ENCODE results near the gene SLAMF6. TPM values are rescaled to one million over a fixed set of nuclear protein-coding genes. Genes with fewer than 3 reads are reported as not detected.
"Not testable (repeated sequence)": the region's sequence is repeated elsewhere in the genome, so short reads cannot be mapped to it uniquely, and the experiment has no call there.

SLAMF6 gene
- total RNA-seq, 6 experiments from 2014 or later: 0.26 to 1.1 (median 0.69) TPM

- H3K27me3 ChIP-seq: no peaks in the 10 kb centered on the region
- DNase-seq (no peak), ATAC-seq (no peak)
- H3K27ac ChIP-seq: no peak overlapping the region
- WGBS (ENCODE audit: insufficient coverage, low coverage, low lambda C conversion rate, missing lambda C conversion rate): 63% methylated on average over 5 of the region's 5 CpGs
- no peaks in the 10 kb centered on the region for H3K9me3 ChIP-seq
- intact Hi-C loops (cut with DNase I): no loop called here
- no peaks in the 10 kb centered on the region for H3K4me1 ChIP-seq
- no peak overlapping the region for H3K4me3 ChIP-seq
- no peaks in the 10 kb centered on the region for H3K36me3 ChIP-seq
- no peak for TF ChIP-seq POLR2A (IDR thresholded peaks at IDR 0.05)
- TF ChIP-seq, protein P1, sequence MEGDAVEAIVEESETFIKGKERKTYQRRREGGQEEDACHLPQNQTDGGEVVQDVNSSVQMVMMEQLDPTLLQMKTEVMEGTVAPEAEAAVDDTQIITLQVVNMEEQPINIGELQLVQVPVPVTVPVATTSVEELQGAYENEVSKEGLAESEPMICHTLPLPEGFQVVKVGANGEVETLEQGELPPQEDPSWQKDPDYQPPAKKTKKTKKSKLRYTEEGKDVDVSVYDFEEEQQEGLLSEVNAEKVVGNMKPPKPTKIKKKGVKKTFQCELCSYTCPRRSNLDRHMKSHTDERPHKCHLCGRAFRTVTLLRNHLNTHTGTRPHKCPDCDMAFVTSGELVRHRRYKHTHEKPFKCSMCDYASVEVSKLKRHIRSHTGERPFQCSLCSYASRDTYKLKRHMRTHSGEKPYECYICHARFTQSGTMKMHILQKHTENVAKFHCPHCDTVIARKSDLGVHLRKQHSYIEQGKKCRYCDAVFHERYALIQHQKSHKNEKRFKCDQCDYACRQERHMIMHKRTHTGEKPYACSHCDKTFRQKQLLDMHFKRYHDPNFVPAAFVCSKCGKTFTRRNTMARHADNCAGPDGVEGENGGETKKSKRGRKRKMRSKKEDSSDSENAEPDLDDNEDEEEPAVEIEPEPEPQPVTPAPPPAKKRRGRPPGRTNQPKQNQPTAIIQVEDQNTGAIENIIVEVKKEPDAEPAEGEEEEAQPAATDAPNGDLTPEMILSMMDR (IDR thresholded peaks at IDR 0.05): no peak
Observed at GRCh38 chr1:160567341-160567740, 44.3 kb upstream of the SLAMF6 start.

- 57% methylated on average over 4 of the region's 4 CpGs for WGBS (ENCODE audit: insufficient coverage, low coverage, low lambda C conversion rate, missing lambda C conversion rate)
- Histone ChIP-seq H3K27ac (no peak overlapping the region), H3K27me3 (no peaks in the 10 kb centered on the region), H3K36me3 (no peaks in the 10 kb centered on the region), H3K9me3 (no peaks in the 10 kb centered on the region), H3K4me3 (no peak overlapping the region), H3K4me1 (no peaks in the 10 kb centered on the region)
- no peak for ATAC-seq
- no peak for TF ChIP-seq POLR2A (IDR thresholded peaks at IDR 0.05)
- TF ChIP-seq, protein P1 (IDR thresholded peaks at IDR 0.05): no peak
- DNase-seq: no peak
- intact Hi-C loops (cut with DNase I): no loop called here
Observed at GRCh38 chr1:160565564-160565963, 42.5 kb upstream of the SLAMF6 start.

- ATAC-seq; intact Hi-C loops (cut with DNase I); H3K4me3 ChIP-seq; H3K27me3 ChIP-seq; H3K36me3 ChIP-seq; H3K9me3 ChIP-seq; H3K4me1 ChIP-seq; H3K27ac ChIP-seq; DNase-seq: not testable (repeated sequence)
- 50% methylated on average over 1 of the region's 1 CpG for WGBS (ENCODE audit: insufficient coverage, low coverage, low lambda C conversion rate, missing lambda C conversion rate)
Observed at GRCh38 chr1:160563230-160563629, 40.2 kb upstream of the SLAMF6 start.

DNA sequence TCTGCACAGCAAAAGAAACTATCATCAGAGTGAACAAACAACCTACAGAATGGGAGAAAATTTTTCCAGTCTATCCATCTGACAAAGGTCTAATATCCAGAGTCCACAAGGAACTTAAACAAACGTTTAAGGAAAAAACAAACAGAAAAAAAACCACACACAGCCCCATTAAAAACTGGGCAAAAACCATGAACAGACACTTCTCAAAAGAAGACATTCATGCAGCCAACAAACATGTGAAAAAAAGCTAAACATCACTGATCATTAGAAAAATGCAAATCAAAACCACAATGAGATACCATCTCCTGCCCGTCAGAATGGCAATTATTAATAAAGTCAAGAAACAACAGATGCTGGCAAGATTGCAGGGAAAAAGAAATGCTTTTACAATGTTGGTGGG lies 39.7 kb upstream of the SLAMF6 start:
- H3K4me3 ChIP-seq; intact Hi-C loops (cut with DNase I); ATAC-seq; H3K27me3 ChIP-seq; H3K36me3 ChIP-seq; DNase-seq; H3K4me1 ChIP-seq; H3K9me3 ChIP-seq; H3K27ac ChIP-seq: not testable (repeated sequence)
- 45% methylated on average over 2 of the region's 2 CpGs for WGBS (ENCODE audit: insufficient coverage, low coverage, low lambda C conversion rate, missing lambda C conversion rate)

DNA sequence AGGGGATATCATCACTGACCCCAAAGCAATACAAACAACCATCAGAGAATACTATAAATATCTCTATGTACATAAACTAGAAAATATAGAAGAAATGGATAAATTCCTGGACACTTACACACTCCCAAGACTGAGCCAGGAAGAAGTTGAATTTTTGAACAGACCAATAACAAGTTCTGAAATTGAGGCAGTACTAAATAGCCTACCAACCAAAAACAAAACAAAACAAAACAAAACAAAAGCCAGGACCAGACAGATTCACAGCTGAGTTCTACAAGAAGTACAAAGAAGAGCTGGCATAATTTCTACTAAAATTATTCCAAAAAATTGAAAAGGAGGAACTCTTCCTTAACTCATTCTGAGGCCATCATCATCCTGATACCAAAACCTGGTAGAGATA lies 37.8 kb upstream of the SLAMF6 start:
- no peak for DNase-seq
- Histone ChIP-seq H3K9me3 (no peaks in the 10 kb centered on the region), H3K27ac (no peak overlapping the region), H3K27me3 (no peaks in the 10 kb centered on the region), H3K4me1 (no peaks in the 10 kb centered on the region), H3K36me3 (no peaks in the 10 kb centered on the region), H3K4me3 (no peak overlapping the region)
- TF ChIP-seq POLR2A (IDR thresholded peaks at IDR 0.05): no peak
- TF ChIP-seq, protein P1 (IDR thresholded peaks at IDR 0.05): no peak
- intact Hi-C loops (cut with DNase I): no loop called here
- no peak for ATAC-seq

DNA sequence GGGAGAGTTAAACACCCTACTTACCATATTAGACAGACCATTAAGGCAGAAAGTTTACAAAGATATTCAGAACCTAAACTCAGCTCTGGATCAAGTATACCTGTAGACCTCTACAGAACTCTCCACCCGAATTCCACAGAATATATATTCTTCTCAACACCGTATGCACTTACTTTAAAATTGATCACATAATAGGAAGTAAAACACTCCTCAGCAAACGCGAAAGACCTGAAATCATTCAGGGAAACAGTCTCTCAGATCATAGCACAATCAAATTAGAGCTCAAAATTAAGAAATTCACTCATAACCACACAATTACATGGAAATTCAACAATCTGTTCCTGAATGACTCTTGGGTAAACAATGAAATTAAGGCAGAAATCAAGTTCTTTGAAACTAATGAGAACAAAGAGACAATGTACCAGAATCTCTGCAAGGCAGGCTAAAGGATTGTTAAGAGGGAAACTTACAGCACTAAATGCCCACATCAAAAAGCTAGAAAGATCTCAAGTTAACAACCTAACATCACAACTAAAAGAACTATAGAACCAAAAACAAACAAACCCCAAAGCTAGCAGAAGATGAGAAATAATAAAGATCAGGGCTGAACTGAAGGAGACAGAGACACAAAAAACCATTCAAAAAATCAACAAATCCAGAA lies 37.1 kb upstream of the SLAMF6 start:
- H3K27me3 ChIP-seq: no peaks in the 10 kb centered on the region
- no peaks in the 10 kb centered on the region for H3K36me3 ChIP-seq
- no peak overlapping the region for H3K4me3 ChIP-seq
- no peaks in the 10 kb centered on the region for H3K9me3 ChIP-seq
- no peak overlapping the region for H3K27ac ChIP-seq
- no peaks in the 10 kb centered on the region for H3K4me1 ChIP-seq
- intact Hi-C loops (cut with DNase I): no loop called here
- no peak for ATAC-seq
- no peak for DNase-seq
- 58% methylated on average over 4 of the region's 4 CpGs for WGBS (ENCODE audit: insufficient coverage, low coverage, low lambda C conversion rate, missing lambda C conversion rate)
- TF ChIP-seq POLR2A (IDR thresholded peaks at IDR 0.05): no peak
- TF ChIP-seq, protein P1 (IDR thresholded peaks at IDR 0.05): no peak

DNA sequence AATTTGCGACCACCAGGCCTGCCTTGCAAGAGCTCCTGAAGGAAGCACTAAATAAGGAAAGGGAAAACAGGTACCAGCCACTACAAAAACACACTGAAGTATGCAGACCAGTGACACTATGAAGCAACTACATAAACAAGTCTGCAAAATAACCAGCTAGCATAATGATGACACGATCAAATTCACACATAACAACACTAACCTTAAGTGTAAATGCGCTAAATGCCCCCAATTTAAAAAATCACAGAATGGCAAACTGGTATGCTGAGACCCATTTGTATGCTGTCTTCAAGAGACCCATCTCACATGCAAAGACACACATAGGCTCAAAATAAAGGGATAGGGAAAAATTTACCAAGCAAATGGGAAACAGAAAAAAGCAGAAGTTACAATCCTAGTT lies 36.4 kb upstream of the SLAMF6 start:
- intact Hi-C loops (cut with DNase I); H3K27me3 ChIP-seq; H3K27ac ChIP-seq; H3K36me3 ChIP-seq; ATAC-seq; H3K4me3 ChIP-seq; H3K4me1 ChIP-seq; H3K9me3 ChIP-seq; DNase-seq: not testable (repeated sequence)
- WGBS (ENCODE audit: insufficient coverage, low coverage, low lambda C conversion rate, missing lambda C conversion rate): 76% methylated on average over 3 of the region's 3 CpGs

All from right lobe of liver (tissue), 6 donors.